ENCODE results near the gene CNTNAP5. TPM values are rescaled to one million over a fixed set of nuclear protein-coding genes. Genes with fewer than 3 reads are reported as not detected.

Gene CNTNAP5
- total and polyA plus RNA-seq, 12 donors: 0.08 to 4.9 (median 0.96) TPM; not detected in 5

DNA sequence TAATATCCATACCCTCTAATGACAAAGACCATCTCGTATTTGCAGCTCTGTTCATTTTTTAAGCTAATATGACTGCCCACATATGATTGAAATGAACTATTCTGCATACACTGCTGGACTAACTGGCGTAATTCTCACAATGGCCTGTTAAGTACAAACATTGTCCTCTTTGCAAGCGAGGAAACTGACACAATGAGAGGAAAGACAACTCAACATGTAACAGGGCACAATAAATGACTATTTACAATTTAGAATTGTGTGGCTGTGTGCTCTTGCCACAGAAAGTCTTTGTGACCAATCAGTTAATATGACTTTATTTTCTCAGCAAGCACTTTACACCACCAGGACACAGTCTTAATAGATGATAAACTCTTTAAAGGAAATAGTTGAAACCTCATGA lies 498.0 kb downstream of the CNTNAP5 start:
- Histone ChIP-seq H3K4me1 (replicated peaks in 1 of 2) (no peaks in the 10 kb centered on the region), H3K9me3 (replicated peaks in 1 of 3) (no peaks in the 10 kb centered on the region), H3K4me3 (no peak overlapping the region), H3K27ac (no peak overlapping the region), H3K36me3 (replicated peaks in 1 of 2) (no peaks in the 10 kb centered on the region), H3K27me3 (no peaks in the 10 kb centered on the region)
- DNase-seq: no peak
- 52 to 87% (median 65%) methylated on average over 3 of the region's 3 CpGs for WGBS, 4 donors
- intact Hi-C loops (cut with DNase I): no loop called here
- no peak for TF ChIP-seq POLR2A (IDR thresholded peaks at IDR 0.05)
- TF ChIP-seq, protein P1, sequence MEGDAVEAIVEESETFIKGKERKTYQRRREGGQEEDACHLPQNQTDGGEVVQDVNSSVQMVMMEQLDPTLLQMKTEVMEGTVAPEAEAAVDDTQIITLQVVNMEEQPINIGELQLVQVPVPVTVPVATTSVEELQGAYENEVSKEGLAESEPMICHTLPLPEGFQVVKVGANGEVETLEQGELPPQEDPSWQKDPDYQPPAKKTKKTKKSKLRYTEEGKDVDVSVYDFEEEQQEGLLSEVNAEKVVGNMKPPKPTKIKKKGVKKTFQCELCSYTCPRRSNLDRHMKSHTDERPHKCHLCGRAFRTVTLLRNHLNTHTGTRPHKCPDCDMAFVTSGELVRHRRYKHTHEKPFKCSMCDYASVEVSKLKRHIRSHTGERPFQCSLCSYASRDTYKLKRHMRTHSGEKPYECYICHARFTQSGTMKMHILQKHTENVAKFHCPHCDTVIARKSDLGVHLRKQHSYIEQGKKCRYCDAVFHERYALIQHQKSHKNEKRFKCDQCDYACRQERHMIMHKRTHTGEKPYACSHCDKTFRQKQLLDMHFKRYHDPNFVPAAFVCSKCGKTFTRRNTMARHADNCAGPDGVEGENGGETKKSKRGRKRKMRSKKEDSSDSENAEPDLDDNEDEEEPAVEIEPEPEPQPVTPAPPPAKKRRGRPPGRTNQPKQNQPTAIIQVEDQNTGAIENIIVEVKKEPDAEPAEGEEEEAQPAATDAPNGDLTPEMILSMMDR (IDR thresholded peaks at IDR 0.05): no peak

DNA sequence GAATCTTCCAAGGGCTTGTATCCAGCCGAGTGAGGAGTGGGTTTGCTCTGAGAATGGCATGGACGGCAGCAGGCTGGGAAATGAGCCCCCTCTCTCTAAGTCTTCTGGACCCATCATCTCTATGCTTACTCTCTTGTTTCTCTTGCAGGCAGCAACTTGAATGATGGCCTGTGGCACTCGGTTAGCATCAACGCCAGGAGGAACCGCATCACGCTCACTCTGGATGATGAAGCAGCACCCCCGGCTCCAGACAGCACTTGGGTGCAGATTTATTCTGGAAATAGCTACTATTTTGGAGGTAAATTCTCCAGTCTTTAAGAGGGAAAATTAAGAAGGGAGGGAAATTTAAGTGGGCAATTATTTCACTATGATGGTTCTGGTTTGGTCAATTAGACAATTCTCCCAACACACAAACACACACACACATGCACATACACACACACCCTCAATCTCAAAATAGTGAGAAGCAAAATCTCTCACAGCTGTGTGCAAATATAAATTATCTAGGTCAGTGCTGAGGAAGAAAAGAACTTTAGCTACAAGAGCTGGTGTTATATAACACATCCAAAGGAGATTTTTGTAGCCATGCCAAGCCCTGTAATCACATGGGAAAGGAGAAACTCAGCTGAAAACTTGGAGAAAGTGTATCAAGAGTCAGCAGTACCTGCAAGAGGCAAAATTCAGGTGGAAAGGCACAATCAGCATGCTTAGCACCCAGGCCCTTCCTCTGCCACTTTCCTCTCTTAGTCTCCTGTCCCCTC lies 499.2 kb downstream of the CNTNAP5 start:
- intact Hi-C loops (cut with DNase I): no loop called here
- no peak for TF ChIP-seq POLR2A (IDR thresholded peaks at IDR 0.05)
- TF ChIP-seq, protein P1 (IDR thresholded peaks at IDR 0.05): no peak
- Histone ChIP-seq H3K27ac (no peak overlapping the region), H3K9me3 (replicated peaks in 1 of 3) (no peaks in the 10 kb centered on the region), H3K27me3 (no peaks in the 10 kb centered on the region), H3K4me3 (no peak overlapping the region), H3K36me3 (replicated peaks in 1 of 2) (no peaks in the 10 kb centered on the region), H3K4me1 (replicated peaks in 1 of 2) (no peaks in the 10 kb centered on the region)
- WGBS, 4 donors: 82 to 90% (median 84%) methylated on average over 7 of the region's 7 CpGs
- no peak for DNase-seq

DNA sequence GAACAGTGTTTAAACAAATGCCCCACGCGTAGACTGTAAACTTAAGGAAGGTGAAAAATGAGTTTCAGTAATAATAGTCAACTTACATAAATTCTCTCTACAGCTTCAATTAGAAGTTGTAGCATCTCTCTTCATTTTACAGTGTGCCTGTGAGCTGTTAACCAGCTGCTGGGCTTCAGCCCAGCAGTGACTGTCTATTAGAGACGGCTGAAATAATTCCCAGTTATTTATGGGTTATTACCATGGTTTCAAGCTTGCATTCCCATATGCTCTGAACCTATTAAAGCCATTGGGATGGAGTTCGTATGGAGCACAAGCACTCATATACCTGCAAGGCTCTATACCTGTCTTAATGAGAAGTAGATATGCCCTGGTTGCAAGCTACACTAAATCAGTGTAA lies 501.1 kb downstream of the CNTNAP5 start:
- Histone ChIP-seq H3K4me1 (replicated peaks in 1 of 2) (no peaks in the 10 kb centered on the region), H3K36me3 (replicated peaks in 1 of 2) (no peaks in the 10 kb centered on the region), H3K27me3 (no peaks in the 10 kb centered on the region), H3K27ac (no peak overlapping the region), H3K4me3 (no peak overlapping the region), H3K9me3 (replicated peaks in 1 of 3) (no peaks in the 10 kb centered on the region)
- no peak for DNase-seq
- 68 to 77% (median 72%) methylated on average over 4 of the region's 4 CpGs for WGBS, 4 donors
- TF ChIP-seq, protein P1 (IDR thresholded peaks at IDR 0.05): no peak
- no peak for TF ChIP-seq POLR2A (IDR thresholded peaks at IDR 0.05)
- intact Hi-C loops (cut with DNase I): no loop called here

DNA sequence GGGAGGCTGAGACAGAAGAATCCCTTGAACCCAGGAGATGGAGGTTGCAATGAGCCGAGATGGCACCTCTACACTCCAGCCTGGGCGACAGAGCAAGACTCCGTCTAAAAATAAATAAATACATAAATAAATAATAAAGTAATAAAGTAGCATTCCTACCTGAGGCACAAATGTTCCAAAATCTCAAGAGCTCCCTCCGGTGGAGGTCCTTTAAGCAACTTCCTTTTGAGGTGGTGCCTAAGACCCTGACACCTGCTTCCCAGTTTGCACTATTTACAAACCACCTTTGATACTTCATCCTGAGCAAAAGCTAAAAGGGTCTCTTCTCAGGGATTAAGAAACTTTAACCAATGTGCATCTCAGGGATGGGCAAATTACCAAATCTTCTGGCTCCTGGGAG lies 505.1 kb downstream of the CNTNAP5 start:
- Histone ChIP-seq H3K4me1 (replicated peaks in 1 of 2) (no peaks in the 10 kb centered on the region), H3K4me3 (no peak overlapping the region), H3K27ac (no peak overlapping the region), H3K27me3 (no peaks in the 10 kb centered on the region), H3K36me3 (replicated peaks in 1 of 2) (no peaks in the 10 kb centered on the region), H3K9me3 (replicated peaks in 1 of 3) (no peaks in the 10 kb centered on the region)
- TF ChIP-seq POLR2A (IDR thresholded peaks at IDR 0.05): no peak
- TF ChIP-seq, protein P1 (IDR thresholded peaks at IDR 0.05): no peak
- intact Hi-C loops (cut with DNase I): no loop called here
- 81 to 89% (median 85%) methylated on average over 4 of the region's 4 CpGs for WGBS, 4 donors
- DNase-seq: no peak
